ENCODE data around the gene CDC25C. TPM values are rescaled to one million over a fixed set of nuclear protein-coding genes. Genes with fewer than 3 reads are reported as not detected.

The CDC25C gene
- total RNA-seq, 1 experiment from 2014 or later, result 22.7 TPM

DNA sequence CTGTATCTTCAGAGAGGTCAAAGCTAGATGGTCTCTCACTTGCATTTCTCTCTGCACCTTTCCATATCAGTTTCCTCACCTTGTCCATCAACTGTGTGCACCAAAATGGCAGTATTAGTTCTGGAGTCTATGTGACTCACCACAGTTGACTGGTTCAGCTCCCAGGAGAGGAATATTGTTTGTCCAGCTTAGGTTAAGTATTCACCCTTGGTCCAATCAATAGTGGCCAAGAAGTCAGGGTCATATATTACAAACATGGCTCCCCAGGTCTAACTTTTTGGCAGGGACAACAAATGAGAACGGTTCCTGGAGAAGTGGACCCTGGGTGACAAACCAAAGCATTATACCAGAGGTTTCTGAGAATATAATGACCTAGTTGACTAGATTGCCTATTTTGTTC, 93.6 kb downstream of the CDC25C start:
- ChIA-PET POLR2A (no interaction called here), CTCF (no interaction called here)
- BruUV-seq (replicated peaks), result no TSS peak
- Mint-ChIP-seq H3K27ac (ENCODE audit: unreplicated experiment) (no peak overlapping the region), H3K4me3 (ENCODE audit: unreplicated experiment) (no peak overlapping the region), H3K4me1 (ENCODE audit: low read depth, unreplicated experiment) (peaks cover 8% of the 10 kb centered on the region), H3K27me3 (ENCODE audit: insufficient read depth, unreplicated experiment) (no peaks in the 10 kb centered on the region), H3K36me3 (ENCODE audit: insufficient read depth, unreplicated experiment) (no peaks in the 10 kb centered on the region), H3K9me3 (ENCODE audit: unreplicated experiment) (no peaks in the 10 kb centered on the region)
- Histone ChIP-seq H3K27me3 (replicated peaks; ENCODE audit: control insufficient read depth, insufficient read depth, low read length) (no peaks in the 10 kb centered on the region), H3K4me3 (ENCODE audit: low read depth, low read length) (no peak overlapping the region), H3K36me3 (ENCODE audit: control insufficient read depth, insufficient read depth, low read length) (no peaks in the 10 kb centered on the region), H3K9me3 (no peaks in the 10 kb centered on the region), H3K4me1 (no peaks in the 10 kb centered on the region)
- intact Hi-C loops (cut with micrococcal nuclease; ENCODE audit: unreplicated experiment), result no loop called here
- no peak for DNase-seq
- TF ChIP-seq CTCF (IDR thresholded peaks at IDR 0.05; ENCODE audit: insufficient read depth in 1 of 2, low read depth in 1 of 2, low read length in 1 of 2, severe bottlenecking in 1 of 2, unreplicated experiment in 1 of 2), result no peak

Other genes with a start within 250 kb of the CDC25C start
- not detected in 2 replicates for gene WNT8A, start 247.8 kb downstream of the CDC25C start, total RNA-seq (2022)
- not detected in 2 replicates for gene NME5, start 192.4 kb downstream of the CDC25C start, total RNA-seq (2022)
- gene BRD8, start 153.2 kb downstream of the CDC25C start, total RNA-seq (2022), result 97.4 and 104 TPM in 2 replicates
- 83.7 and 84.9 TPM in 2 replicates for gene KIF20A, start 152.7 kb downstream of the CDC25C start, total RNA-seq (2022)
- gene CDC23, start 118.5 kb downstream of the CDC25C start, total RNA-seq (2022), result 52.9 and 60.7 TPM in 2 replicates
- 2.4 and 2.7 TPM in 2 replicates for gene GFRA3, start 57.2 kb downstream of the CDC25C start, total RNA-seq (2022)
- 32.6 and 33.3 TPM in 2 replicates for gene FAM53C, start 6.5 kb upstream of the CDC25C start, total RNA-seq (2022)
- 71.8 and 77.9 TPM in 2 replicates for gene KDM3B, start 20.9 kb upstream of the CDC25C start, total RNA-seq (2022)
- gene REEP2, start 107.3 kb upstream of the CDC25C start, total RNA-seq (2022), result 3.8 and 4.5 TPM in 2 replicates
- 83.7 and 84.0 TPM in 2 replicates for gene EGR1, start 133.7 kb upstream of the CDC25C start, total RNA-seq (2022)
- gene ETF1, start 211.4 kb upstream of the CDC25C start, total RNA-seq (2022), result 179 and 184 TPM in 2 replicates
- gene HSPA9, start 243.6 kb upstream of the CDC25C start, total RNA-seq (2022), result 533 and 537 TPM in 2 replicates

All from Caco-2 (cell line).